Embryonic facial prominence (tissue), 1 donor: Measurements from ENCODE around the gene P3H2.
"Not testable (repeated sequence)": the region's sequence is repeated elsewhere in the genome, so short reads cannot be mapped to it uniquely, and the experiment has no call there.

Experiments
- DNase-seq: peaks from one replicate; pipeline ENCODE4 v3.0.0-alpha.2; 2016; ENCODE audit errors: extremely low spot score

The P3H2 gene

GRCh38 chr3:189983612-189984011, 137.1 kb downstream of the P3H2 start:
- no peak for DNase-seq

GRCh38 chr3:189982321-189982945, 138.3 kb downstream of the P3H2 start:
- DNase-seq, result no peak

GRCh38 chr3:189981668-189982067, 139.0 kb downstream of the P3H2 start:
- DNase-seq, result no peak

- no peak for DNase-seq
Measured at GRCh38 chr3:189978753-189979152, 141.9 kb downstream of the P3H2 start.

DNA sequence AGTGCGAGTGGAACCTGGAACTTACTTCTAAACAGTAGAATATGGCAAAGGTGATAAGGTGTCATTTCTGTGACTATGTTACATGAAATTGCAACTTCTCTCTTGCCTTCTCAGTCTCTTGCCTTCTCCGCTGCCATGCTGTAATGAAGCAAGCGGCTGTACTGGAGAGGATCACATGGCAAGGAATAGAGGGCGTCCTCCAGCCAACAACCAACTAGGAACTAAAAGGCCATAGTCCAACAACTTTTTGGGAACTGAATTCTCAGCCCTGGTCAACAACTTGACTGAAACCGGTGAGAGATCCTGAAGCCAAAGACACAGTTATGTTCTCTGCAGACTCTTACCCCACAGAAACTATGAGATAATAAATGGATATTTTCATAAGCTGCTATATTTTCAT, 143.5 kb downstream of the P3H2 start:
- no peak for DNase-seq

- DNase-seq, result no peak
Measured at GRCh38 chr3:189975391-189975990, 145.2 kb downstream of the P3H2 start.

- DNase-seq, result no peak
Measured at GRCh38 chr3:189974359-189974758, 146.3 kb downstream of the P3H2 start.

GRCh38 chr3:189967254-189967865, 153.3 kb downstream of the P3H2 start:
- peak; percentile 41 for DNase-seq

GRCh38 chr3:189966843-189967242, 153.9 kb downstream of the P3H2 start:
- DNase-seq, result no peak

DNA sequence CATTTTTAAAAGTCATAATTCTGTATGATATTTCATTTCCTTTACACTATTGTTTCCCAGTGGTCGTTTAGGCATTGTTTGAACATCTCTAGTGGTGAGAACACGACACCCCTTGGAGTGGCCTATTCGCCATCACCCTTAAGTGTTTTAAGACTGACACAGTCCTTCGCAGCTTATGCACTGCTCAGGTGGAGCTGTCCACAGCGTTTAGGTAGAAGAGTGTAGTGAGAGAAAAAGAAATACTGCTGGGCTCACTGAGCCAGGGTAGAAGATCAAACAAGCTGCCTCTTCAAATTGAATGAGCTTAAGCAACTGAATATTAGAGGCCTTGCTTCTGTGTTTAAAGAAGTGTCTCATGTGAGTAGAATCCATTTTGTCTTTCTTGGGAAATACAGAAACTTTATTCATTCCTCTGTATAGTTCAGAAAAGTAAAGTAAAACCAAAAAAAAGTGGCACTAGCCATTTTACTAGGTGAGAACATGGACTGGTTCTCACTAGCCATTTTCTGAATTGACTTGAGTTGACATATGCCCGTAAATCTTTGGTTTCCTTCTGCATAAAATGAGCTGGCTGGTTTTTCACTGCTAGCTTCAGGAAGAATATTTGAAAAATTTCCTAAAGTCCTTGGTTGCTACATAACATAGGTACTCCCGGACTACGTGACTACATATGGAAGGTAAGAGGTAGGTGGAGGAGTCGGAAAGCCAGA, 155.9 kb downstream of the P3H2 start:
- no peak for DNase-seq

- DNase-seq, result no peak
Measured at GRCh38 chr3:189962466-189962865, 158.2 kb downstream of the P3H2 start.

- peak; percentile 85 for DNase-seq
Measured at GRCh38 chr3:189961522-189962161, 159.1 kb downstream of the P3H2 start.

GRCh38 chr3:189961086-189961485, 159.6 kb downstream of the P3H2 start:
- DNase-seq, result not testable (repeated sequence)

GRCh38 chr3:189954733-189955665, 165.7 kb downstream of the P3H2 start:
- no peak for DNase-seq

DNA sequence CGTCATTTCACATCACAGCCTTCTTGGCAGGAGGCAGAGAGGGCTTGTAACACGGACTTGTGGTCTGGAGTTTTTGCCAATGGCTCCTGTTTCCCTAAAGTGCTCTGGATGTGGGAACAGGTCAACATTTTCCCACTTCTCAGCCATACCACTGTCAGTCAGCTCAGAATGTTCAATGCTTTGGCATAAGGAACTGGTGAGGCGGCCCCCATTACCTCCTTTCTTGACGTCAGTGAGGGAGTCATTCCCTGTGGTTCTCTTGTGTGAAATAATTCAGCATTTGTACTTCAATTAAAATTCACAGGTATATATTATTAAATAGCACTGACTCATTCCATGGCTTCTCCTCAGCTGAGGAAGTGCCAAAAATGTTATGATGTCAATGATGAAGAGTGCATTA, 167.1 kb downstream of the P3H2 start:
- no peak for DNase-seq

DNA sequence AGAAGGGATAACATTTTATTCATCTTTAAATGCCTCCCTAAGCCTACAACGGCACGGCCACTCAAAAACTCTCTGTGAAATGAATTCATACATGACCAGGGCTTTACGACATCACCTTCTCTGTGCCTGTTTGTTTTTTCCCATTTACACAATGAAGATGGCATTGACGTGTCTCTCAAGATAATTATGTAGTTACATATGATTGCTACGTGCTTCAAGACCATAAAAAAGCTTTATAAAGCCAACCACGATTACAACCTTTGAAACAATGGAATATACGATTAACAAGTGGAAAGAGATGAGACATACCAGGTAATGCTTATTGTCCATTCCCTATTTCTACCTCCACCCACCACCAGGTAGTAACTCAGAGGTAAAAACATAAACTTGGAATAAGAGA, 168.4 kb downstream of the P3H2 start:
- DNase-seq, result no peak

GRCh38 chr3:189950258-189950657, 170.4 kb downstream of the P3H2 start:
- DNase-seq, result no peak

DNA sequence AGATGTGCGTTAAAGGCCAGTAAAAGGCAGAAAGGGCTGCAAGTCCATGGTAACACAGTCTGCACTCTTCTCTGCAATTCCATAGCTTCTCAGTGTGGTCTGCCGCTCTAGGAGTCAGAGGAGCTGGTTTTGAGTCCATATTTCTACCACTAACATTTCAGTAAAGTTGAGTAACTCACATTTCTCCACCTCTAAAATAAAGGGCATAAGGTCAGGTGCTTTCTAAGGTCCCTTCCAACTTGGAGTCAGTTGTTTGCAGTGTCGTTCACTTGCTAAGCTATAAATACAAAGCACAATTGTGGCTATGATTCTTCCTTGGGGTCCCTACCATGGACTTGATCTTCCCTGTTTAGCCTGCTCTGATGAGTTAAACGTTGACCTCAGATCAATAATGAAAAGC, 171.1 kb downstream of the P3H2 start:
- DNase-seq, result no peak

GRCh38 chr3:189948724-189949045, 172.0 kb downstream of the P3H2 start:
- DNase-seq, result no peak

- no peak for DNase-seq
Measured at GRCh38 chr3:189947948-189948723, 172.6 kb downstream of the P3H2 start.

DNA sequence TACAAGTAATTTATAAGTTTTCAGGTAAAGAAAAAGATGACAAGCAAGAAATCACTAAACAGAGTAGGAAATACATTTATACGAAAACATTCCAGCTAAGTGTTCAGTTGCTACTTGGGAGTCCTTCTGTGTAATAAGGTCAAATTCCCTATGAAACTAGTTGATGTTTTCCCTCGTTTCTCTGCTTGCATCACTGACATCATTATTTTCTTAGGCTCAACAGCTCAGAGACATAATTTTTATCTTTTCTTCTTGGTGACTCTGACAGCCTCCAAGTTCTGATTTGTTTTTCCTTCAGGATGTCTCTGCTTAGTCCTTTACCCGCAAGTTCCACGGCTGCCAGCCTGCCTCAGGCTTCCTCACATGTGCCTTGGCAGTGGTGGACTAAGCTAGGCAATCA, 173.6 kb downstream of the P3H2 start:
- DNase-seq, result no peak
